Kidney epithelial cell (primary cell): ENCODE results near the gene C16orf95. TPM values are rescaled to one million over a fixed set of nuclear protein-coding genes. Genes with fewer than 3 reads are reported as not detected.

ENCODE experiments used
- DNase-seq: peaks from one replicate; pipeline ENCODE4 v3.0.0-alpha.2; 2010; ENCODE audit warnings: low read depth
- H3K27me3 ChIP-seq: 2 replicates; pipeline ENCODE4 v1.6.0; 2011; ENCODE audit warnings: low read length; ENCODE audit not compliant: control insufficient read depth, insufficient read depth
- H3K36me3 ChIP-seq: 2 replicates; pipeline ENCODE4 v1.5.1; 2011; ENCODE audit warnings: low read length; ENCODE audit not compliant: control insufficient read depth, insufficient read depth
- H3K4me3 ChIP-seq: 2 replicates; pipeline ENCODE4 v1.5.1; 2011; ENCODE audit warnings: low read depth, mild to moderate bottlenecking, control low read depth, low read length
- total RNA-seq: library from RNA; depleted of rRNA; stranded (reverse); fragments of >200 nt; gene quantifications from 2 replicates; pipeline ENCODE4 v1.2.3, GENCODE V29; 2015
- TF ChIP-seq, protein P1 (sequence below): IDR thresholded peaks from 2 replicates; pipeline ENCODE4 v1.5.1; 2011; ENCODE audit warnings: mild to moderate bottlenecking, moderate library complexity, low read length, control low read depth, inconsistent platforms; ENCODE audit not compliant: insufficient read depth, poor library complexity, severe bottlenecking

The C16orf95 gene
- total RNA-seq, 1 donor from 2014 or later = 1.7 TPM

GRCh38 chr16:87334651-87335624, 17.7 kb upstream of the C16orf95 start:
- no peak overlapping the region for H3K4me3 ChIP-seq
- no peaks in the 10 kb centered on the region for H3K27me3 ChIP-seq
- TF ChIP-seq, protein P1, sequence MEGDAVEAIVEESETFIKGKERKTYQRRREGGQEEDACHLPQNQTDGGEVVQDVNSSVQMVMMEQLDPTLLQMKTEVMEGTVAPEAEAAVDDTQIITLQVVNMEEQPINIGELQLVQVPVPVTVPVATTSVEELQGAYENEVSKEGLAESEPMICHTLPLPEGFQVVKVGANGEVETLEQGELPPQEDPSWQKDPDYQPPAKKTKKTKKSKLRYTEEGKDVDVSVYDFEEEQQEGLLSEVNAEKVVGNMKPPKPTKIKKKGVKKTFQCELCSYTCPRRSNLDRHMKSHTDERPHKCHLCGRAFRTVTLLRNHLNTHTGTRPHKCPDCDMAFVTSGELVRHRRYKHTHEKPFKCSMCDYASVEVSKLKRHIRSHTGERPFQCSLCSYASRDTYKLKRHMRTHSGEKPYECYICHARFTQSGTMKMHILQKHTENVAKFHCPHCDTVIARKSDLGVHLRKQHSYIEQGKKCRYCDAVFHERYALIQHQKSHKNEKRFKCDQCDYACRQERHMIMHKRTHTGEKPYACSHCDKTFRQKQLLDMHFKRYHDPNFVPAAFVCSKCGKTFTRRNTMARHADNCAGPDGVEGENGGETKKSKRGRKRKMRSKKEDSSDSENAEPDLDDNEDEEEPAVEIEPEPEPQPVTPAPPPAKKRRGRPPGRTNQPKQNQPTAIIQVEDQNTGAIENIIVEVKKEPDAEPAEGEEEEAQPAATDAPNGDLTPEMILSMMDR = no peak
- DNase-seq = no peak
- peaks cover 1% of the 10 kb centered on the region for H3K36me3 ChIP-seq

DNA sequence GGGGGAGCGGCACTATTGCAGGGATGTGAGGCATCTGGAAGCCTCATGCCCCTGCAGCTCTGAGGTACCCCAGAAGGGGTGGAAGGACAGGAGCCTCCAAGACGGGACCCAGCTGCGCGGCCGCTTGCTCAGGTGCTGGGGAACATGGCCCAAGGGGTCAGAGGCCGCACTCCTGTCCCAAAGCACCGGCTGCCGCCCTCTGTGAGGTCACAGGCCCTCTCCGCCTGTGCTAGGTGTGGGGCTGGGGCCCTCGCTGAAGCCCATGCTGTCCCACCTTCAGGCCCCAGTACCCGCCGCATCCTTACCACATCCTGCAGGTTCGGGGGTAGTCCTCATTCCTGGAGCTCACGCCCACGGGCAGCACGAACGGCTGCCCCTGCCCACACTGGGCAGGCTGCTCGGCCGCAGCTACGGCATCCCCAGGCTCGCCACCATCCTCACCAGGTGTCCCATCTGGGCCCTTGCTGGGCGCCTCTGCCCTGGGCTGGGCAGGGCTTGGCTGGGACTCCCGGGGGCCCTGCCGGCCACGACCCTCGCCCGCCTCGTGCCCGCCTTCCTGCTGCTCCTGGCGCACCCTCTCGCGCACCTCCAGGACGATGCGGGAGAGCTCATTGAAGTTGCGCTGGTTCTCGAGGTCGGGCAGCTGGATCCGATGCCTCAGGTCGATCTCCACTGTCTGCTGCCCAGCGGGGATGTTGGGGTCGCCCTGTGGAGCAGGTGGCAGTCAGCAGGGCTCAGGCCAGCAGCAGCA, 16.6 kb upstream of the C16orf95 start:
- TF ChIP-seq, protein P1 = no peak
- DNase-seq = no peak
- Histone ChIP-seq H3K36me3 (peaks cover 1% of the 10 kb centered on the region), H3K27me3 (no peaks in the 10 kb centered on the region), H3K4me3 (no peak overlapping the region)

- TF ChIP-seq, protein P1 = no peak
- Histone ChIP-seq H3K36me3 (no peaks in the 10 kb centered on the region), H3K4me3 (no peak overlapping the region)
Observed at GRCh38 chr16:87333101-87333500, 15.9 kb upstream of the C16orf95 start.

DNA sequence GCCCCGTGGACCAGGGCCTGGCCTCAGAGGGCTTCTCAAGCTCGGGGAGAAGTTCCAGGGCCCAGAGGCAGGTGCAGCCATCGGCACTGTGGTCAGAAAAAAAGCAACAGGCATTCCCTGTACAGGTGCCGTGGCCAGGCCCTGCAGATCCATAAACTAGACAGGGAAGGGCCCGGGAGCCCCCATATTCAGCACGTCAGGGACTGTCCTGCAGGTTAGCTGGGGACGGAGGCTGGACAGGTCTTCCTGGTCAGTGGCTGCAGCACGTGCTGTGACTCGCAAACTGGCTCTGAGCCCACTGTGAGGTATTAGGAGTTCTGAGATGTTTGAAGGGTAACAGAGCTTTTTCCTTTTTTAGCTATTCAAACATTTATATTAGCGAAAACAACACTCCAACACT, 15.0 kb upstream of the C16orf95 start:
- no peaks in the 10 kb centered on the region for H3K36me3 ChIP-seq
- H3K27me3 ChIP-seq = no peaks in the 10 kb centered on the region

More at GRCh38 chr16:87333101-87333500, 15.9 kb upstream of the C16orf95 start:
- H3K27me3 ChIP-seq = no peaks in the 10 kb centered on the region
- no peak for DNase-seq

DNA sequence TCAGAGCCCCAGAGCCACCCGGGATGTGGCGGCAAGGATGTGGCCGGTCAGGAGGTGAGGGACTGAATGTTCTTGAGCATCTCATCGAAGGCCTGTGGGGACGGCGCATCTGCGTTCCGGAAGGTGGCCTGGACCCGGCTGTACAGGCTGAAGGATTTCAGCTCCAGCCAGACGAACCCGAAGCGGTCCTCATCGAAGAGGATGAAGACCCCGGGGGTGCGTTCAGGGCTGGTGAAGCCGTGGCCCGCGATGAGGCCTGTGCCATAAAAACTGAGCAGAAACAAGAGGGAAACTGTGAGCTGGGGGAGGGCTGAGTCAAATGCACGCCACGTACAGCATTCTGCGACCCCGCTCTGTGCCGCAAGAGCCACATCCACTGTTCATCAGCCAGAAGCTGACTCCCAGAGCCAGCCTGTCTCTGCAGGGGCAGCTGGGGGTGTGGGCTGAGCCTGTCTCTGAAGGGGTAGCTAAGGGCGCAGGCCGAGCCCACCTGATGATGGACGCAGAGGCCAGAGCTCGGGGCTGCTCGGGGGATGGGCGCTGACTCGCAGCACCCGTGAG, 14.1 kb upstream of the C16orf95 start:
- Histone ChIP-seq H3K4me3 (no peak overlapping the region), H3K36me3 (no peaks in the 10 kb centered on the region), H3K27me3 (no peaks in the 10 kb centered on the region)
- DNase-seq = no peak
- TF ChIP-seq, protein P1 = no peak

More for the DNA sequence above, 15.0 kb upstream of the C16orf95 start:
- no peak overlapping the region for H3K4me3 ChIP-seq
- no peak for DNase-seq
- TF ChIP-seq, protein P1 = no peak
